Keratinocyte (primary cell): ENCODE results near the gene ENKUR. TPM values are rescaled to one million over a fixed set of nuclear protein-coding genes. Genes with fewer than 3 reads are reported as not detected.

Experiments
- DNase-seq: peaks from one replicate; pipeline ENCODE4 v3.0.0-alpha.2; 2011; ENCODE audit warnings: low read depth, missing footprints, low spot score
- FAIRE-seq: peaks from 2 replicates; lab custom pipeline; 2011; peaks lifted over from hg19 to GRCh38; lab: Jason Lieb, UNC
- H2AFZ ChIP-seq: 2 replicates; pipeline ENCODE4 v1.6.0; 2012; ENCODE audit warnings: low read length, control low read depth, inconsistent platforms; ENCODE audit not compliant: control insufficient read depth
- H3K27ac ChIP-seq: 2 replicates; pipeline ENCODE4 v1.5.1; 2011; ENCODE audit warnings: low read length; ENCODE audit not compliant: control insufficient read depth, insufficient read depth
- H3K27me3 ChIP-seq: 3 replicates; pipeline ENCODE4 v1.6.0; 2011; ENCODE audit warnings: low read length; ENCODE audit not compliant: control insufficient read depth, insufficient read depth; ENCODE audit errors: extremely low read depth
- H3K36me3 ChIP-seq, 2 experiments: 2 replicates in 1 of 2; 3 replicates in 1 of 2; pipeline ENCODE4 v1.5.1; 2011; ENCODE audit warnings: low read length in 2 of 2, mild to moderate bottlenecking in 1 of 2; ENCODE audit not compliant: control insufficient read depth in 2 of 2, insufficient read depth in 2 of 2; ENCODE audit errors: extremely low read depth in 1 of 2
- H3K4me1 ChIP-seq: 3 replicates; pipeline ENCODE4 v1.5.1; 2011; ENCODE audit warnings: low read length; ENCODE audit not compliant: control insufficient read depth, insufficient read depth; ENCODE audit errors: extremely low read depth
- H3K4me2 ChIP-seq: 3 replicates; pipeline ENCODE4 v1.6.0; 2011; ENCODE audit warnings: low read depth, low read length; ENCODE audit not compliant: control insufficient read depth, insufficient read depth; ENCODE audit errors: extremely low read depth
- H3K4me3 ChIP-seq, 3 experiments: fragments of 200-600 bp in 1 of 3; sonication (generic) in 1 of 3; 2 replicates in 2 of 3; 3 replicates in 1 of 3; pipeline ENCODE4 v1.5.1; 2011 to 2016; ENCODE audit warnings: low read length in 3 of 3, mild to moderate bottlenecking in 3 of 3, control low read depth in 2 of 3, inconsistent platforms in 1 of 3, low read depth in 1 of 3, mixed read lengths in 1 of 3, mixed run types in 1 of 3, moderate library complexity in 1 of 3; ENCODE audit not compliant: control insufficient read depth in 2 of 3, insufficient read depth in 2 of 3; ENCODE audit errors: extremely low read depth in 1 of 3
- H3K79me2 ChIP-seq: 2 replicates; pipeline ENCODE4 v1.6.0; 2012; ENCODE audit warnings: low read length; ENCODE audit not compliant: control insufficient read depth, insufficient read depth
- H3K9ac ChIP-seq: 3 replicates; pipeline ENCODE4 v1.6.0; 2011; ENCODE audit warnings: low read length; ENCODE audit not compliant: control insufficient read depth, insufficient read depth; ENCODE audit errors: extremely low read depth
- H3K9me1 ChIP-seq: 3 replicates; pipeline ENCODE4 v1.6.0; 2011; ENCODE audit warnings: low read length; ENCODE audit not compliant: control insufficient read depth, insufficient read depth; ENCODE audit errors: extremely low read depth
- H3K9me3 ChIP-seq: 2 replicates; pipeline ENCODE4 v1.5.1; 2012; ENCODE audit warnings: low read depth, low read length; ENCODE audit not compliant: control insufficient read depth
- H4K20me1 ChIP-seq: 3 replicates; pipeline ENCODE4 v1.6.0; 2011; ENCODE audit warnings: low read length; ENCODE audit not compliant: control insufficient read depth, insufficient read depth; ENCODE audit errors: extremely low read depth
- CTCF ChIP-seq, 3 experiments: IDR thresholded peaks in 1 of 3; conservative IDR thresholded peaks in 1 of 3; optimal IDR thresholded peaks in 1 of 3; 2 replicates in 2 of 3; 3 replicates in 1 of 3; pipeline versions ENCODE3 to v1.5.1; 2011; ENCODE audit warnings: low read length in 3 of 3, mild to moderate bottlenecking in 3 of 3, moderate library complexity in 2 of 3, control low read depth in 1 of 3, inconsistent platforms in 1 of 3; ENCODE audit not compliant: insufficient read depth in 2 of 3; ENCODE audit errors: extremely low read depth in 1 of 3
- EZH2 ChIP-seq: IDR thresholded peaks from one replicate; pipeline ENCODE4 v1.6.1; 2012; ENCODE audit warnings: inconsistent platforms, mild to moderate bottlenecking, low read length, moderate library complexity
- dilution Hi-C: fragments of 300-500 bp; cut with MboI; formaldehyde crosslinking; loops from one replicate; pipeline ENCODE4 v1.7.0; 2020; ENCODE audit warnings: low sequenced_read_pairs; ENCODE audit not compliant: extremely low pct_ligation_motif_present
- polyA plus RNA-seq, 5 experiments: library from polyadenylated mRNA; depleted of rRNA in 3 of 5; stranded (reverse) in 3 of 5; stranded (forward) in 1 of 5; unstranded in 1 of 5; fragments of >200 nt; gene quantifications; 1 replicate in 1 of 5; 2 replicates in 3 of 5; 3 replicates in 1 of 5; pipeline versions ENCODE4 v1.2.1 to v1.2.3, GENCODE V29; 2011 to 2012; ENCODE audit warnings: missing spikeins in 2 of 5, low read depth in 1 of 5, low replicate concordance in 1 of 5

Gene ENKUR
- polyA plus RNA-seq, 1 donor (not counting 4 experiments of a cell fraction or from before 2014, with no cell fraction given) = 0.03 TPM

GRCh38 chr10:24938525-24938924, 77.4 kb downstream of the ENKUR start:
- dilution Hi-C loops = no loop called here
- Histone ChIP-seq H3K36me3 (no peaks in the 10 kb centered on the region), H3K4me1 (no peaks in the 10 kb centered on the region), H3K9me1 (no peaks in the 10 kb centered on the region), H4K20me1 (no peaks in the 10 kb centered on the region), H3K79me2 (no peaks in the 10 kb centered on the region), H3K27ac (no peak overlapping the region), H3K4me2 (no peak overlapping the region), H2AFZ (no peak overlapping the region), H3K9ac (no peak overlapping the region), H3K4me3 (no peak overlapping the region), H3K27me3 (no peaks in the 10 kb centered on the region), H3K9me3 (no peaks in the 10 kb centered on the region)
- TF ChIP-seq CTCF (optimal IDR thresholded peaks at IDR 0.05 in 1 of 3, IDR thresholded peaks at IDR 0.05 in 1 of 3, conservative IDR thresholded peaks at IDR 0.05 in 1 of 3; ENCODE audit: extremely low read depth in 1 of 3, insufficient read depth in 2 of 3, low read length in 3 of 3) (no peak), EZH2 (no peak)
- FAIRE-seq (no peak), DNase-seq (no peak)

- no peak overlapping the region for H3K9ac ChIP-seq
- H4K20me1 ChIP-seq = no peaks in the 10 kb centered on the region
- no peak overlapping the region for H2AFZ ChIP-seq
- H3K27ac ChIP-seq = no peak overlapping the region
- H3K4me3 ChIP-seq = no peak overlapping the region
- no peaks in the 10 kb centered on the region for H3K27me3 ChIP-seq
- DNase-seq (no peak), FAIRE-seq (no peak)
- dilution Hi-C loops = no loop called here
- no peak overlapping the region for H3K4me2 ChIP-seq
- no peaks in the 10 kb centered on the region for H3K9me1 ChIP-seq
- no peaks in the 10 kb centered on the region for H3K9me3 ChIP-seq
- TF ChIP-seq CTCF (optimal IDR thresholded peaks at IDR 0.05 in 1 of 3, IDR thresholded peaks at IDR 0.05 in 1 of 3, conservative IDR thresholded peaks at IDR 0.05 in 1 of 3; ENCODE audit: extremely low read depth in 1 of 3, insufficient read depth in 2 of 3, low read length in 3 of 3) = no peak
- no peaks in the 10 kb centered on the region for H3K79me2 ChIP-seq
- H3K4me1 ChIP-seq = no peaks in the 10 kb centered on the region
- no peaks in the 10 kb centered on the region for H3K36me3 ChIP-seq
These were observed 77.9 kb downstream of the ENKUR start for GRCh38 chr10:24938076-24938475.
